Measurements from ENCODE around the gene NIPAL3. TPM values are rescaled to one million over a fixed set of nuclear protein-coding genes. Genes with fewer than 3 reads are reported as not detected.
"Not testable (repeated sequence)": the region's sequence is repeated elsewhere in the genome, so short reads cannot be mapped to it uniquely, and the experiment has no call there.

Gene NIPAL3
- total RNA-seq, 1 experiment from 2014 or later = 11.2 TPM

DNA sequence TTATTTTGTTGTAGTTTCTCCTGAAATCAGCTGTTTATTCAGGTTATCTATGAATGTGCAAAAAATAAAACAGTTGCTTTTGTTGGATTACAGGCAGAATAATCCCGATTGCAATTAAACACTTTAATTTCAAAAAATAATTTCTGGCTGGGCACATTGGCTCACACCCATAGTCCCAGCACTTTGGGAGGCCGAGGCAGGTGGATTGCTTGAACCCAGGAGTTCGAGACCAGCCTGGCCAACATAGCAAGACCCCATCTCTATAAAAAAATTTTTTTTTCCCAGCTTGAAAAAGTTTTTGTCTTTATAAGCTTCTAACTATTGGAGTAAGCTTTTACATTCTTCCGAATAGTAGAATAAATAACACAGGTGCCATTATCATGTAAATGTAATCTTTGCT lies 102.3 kb downstream of the NIPAL3 start:
- Mint-ChIP-seq H3K9me3 (peaks cover 5% of the 10 kb centered on the region), H3K36me3 (peaks cover 8% of the 10 kb centered on the region; the same call in 1 of the 2 replicates), H3K27me3 (ENCODE audit: low read depth) (no peaks in the 10 kb centered on the region), H3K4me3 (no peak overlapping the region), H3K27ac (no peak overlapping the region), H3K4me1 (0 out of 2 replicates have a peak, but pooled peaks cover 4% of the 10 kb centered on the region)
- TF ChIP-seq ELF4 (CRISPR knock-in tag; IDR thresholded peaks at IDR 0.05; ENCODE audit: low read depth) = no peak
- TF ChIP-seq, protein P1, sequence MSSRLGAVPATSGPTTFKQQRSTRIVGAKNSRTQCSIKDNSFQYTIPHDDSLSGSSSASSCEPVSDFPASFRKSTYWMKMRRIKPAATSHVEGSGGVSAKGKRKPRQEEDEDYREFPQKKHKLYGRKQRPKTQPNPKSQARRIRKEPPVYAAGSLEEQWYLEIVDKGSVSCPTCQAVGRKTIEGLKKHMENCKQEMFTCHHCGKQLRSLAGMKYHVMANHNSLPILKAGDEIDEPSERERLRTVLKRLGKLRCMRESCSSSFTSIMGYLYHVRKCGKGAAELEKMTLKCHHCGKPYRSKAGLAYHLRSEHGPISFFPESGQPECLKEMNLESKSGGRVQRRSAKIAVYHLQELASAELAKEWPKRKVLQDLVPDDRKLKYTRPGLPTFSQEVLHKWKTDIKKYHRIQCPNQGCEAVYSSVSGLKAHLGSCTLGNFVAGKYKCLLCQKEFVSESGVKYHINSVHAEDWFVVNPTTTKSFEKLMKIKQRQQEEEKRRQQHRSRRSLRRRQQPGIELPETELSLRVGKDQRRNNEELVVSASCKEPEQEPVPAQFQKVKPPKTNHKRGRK (CRISPR knock-in tag; IDR thresholded peaks at IDR 0.05; ENCODE audit: borderline replicate concordance) = no peak
- no peak for TF ChIP-seq NR2C2 (CRISPR knock-in tag; IDR thresholded peaks at IDR 0.05)
- no peak for TF ChIP-seq ZNF138 (CRISPR knock-in tag; conservative IDR thresholded peaks at IDR 0.05)
- DNase-seq (ENCODE audit: low spot score) (no peak), ATAC-seq (no peak)
- CTCF ChIA-PET = interaction anchor here (1.6 kb wide), 1 partner anchor 9 kb away, joined by 4 read pairs; no protein-coding TSS in a partner anchor
- POLR2A ChIA-PET = no interaction called here

DNA sequence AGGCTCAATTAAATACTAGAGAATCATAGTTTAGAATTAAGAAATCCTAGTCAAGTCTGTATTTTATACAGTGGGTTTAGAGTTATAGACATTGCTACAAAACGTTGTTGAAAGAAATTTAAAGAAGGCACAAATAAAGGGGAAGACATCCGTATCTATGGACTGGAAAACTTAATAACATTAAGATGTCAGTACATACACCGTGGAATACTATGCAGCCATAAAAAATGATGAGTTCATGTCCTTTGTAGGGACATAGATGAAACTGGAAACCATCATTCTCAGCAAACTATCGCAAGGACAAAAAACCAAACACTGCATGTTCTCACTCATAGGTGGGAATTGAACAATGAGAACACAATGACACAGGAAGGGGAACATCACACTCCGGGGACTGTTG lies 104.7 kb downstream of the NIPAL3 start:
- H3K4me1 Mint-ChIP-seq; H3K9me3 Mint-ChIP-seq; H3K36me3 Mint-ChIP-seq; ATAC-seq; DNase-seq (ENCODE audit: low spot score); H3K27me3 Mint-ChIP-seq (ENCODE audit: low read depth); H3K4me3 Mint-ChIP-seq; H3K27ac Mint-ChIP-seq; POLR2A ChIA-PET; CTCF ChIA-PET: not testable (repeated sequence)

Other genes starting within 250 kb of the NIPAL3 start
- gene IFNLR1, start 228.5 kb upstream of the NIPAL3 start, total RNA-seq (2021) = 6.6 to 7.9 TPM (median 7.7 TPM) in 3 replicates
- 1.5 to 3.0 TPM (median 2.5 TPM) in 3 replicates for gene GRHL3, start 96.4 kb upstream of the NIPAL3 start, total RNA-seq (2021)
- gene STPG1, start 2.0 kb upstream of the NIPAL3 start, total RNA-seq (2021) = 9.9 to 12.8 TPM (median 10.1 TPM) in 3 replicates
- gene RCAN3, start 87.0 kb downstream of the NIPAL3 start, total RNA-seq (2021) = 16.9 to 23.3 TPM (median 16.9 TPM) in 3 replicates
- gene NCMAP, start 140.3 kb downstream of the NIPAL3 start, total RNA-seq (2021) = 0.26 to 0.41 TPM (median 0.39 TPM) in 3 replicates
- gene SRRM1, start 227.5 kb downstream of the NIPAL3 start, total RNA-seq (2021) = 202 to 228 TPM (median 202 TPM) in 3 replicates